ENCODE data around the gene NUBP1.
"Not testable (repeated sequence)": the region's sequence is repeated elsewhere in the genome, so short reads cannot be mapped to it uniquely, and the experiment has no call there.

NUBP1 gene

DNA sequence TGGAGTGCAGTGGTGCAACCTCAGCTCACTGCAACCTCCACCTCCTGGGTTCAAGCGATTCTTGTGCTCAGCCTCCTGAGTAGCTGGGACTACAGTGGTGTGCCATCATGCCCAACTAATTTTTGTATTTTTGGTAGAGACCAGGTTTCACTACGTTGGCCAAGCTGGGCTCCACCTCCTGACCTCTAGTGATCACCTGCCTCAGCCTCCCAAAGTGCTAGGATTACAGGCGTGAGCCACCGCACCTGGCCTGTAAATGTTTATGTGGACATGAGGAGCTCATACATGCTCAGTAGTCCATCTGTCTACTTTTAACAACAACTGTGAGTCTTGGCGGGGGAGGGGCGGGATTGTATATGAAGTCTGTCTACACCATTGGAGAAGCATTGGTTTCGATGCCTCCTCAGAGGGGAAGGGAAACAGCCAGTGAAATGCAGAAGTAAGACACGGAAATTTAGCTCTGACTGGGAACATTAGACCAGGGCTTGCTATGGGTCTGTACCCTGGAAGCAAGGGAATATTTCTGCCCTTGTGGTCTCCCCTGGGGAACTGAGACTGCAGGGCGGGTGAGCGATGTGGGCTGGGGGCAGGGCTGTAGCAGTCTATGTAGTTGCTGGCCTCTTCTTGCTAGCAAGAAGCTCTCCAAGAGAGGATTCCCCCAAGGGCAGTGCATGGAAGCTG is 9.3 kb downstream of the NUBP1 start:
- DNase-seq: peak; percentile 33 to 62

DNA sequence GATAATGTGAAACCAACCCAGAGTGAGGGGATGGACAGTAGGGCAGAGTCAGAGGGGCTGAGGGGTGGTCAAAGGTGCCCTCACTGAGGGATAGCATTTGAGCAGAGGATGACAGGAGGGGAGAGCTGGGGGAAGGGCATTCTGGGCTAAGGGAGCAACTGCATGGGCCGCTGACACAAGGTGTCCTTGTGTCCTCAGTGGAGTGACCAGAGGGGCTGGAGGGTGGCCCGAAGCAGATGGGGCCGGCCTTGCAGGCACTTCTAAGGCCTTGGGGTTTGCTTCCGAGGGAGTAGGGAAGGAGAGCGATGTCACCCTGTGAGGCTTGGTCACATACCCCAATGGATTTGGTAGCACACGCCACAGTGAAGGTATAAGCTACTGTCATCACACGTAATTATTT is 10.0 kb downstream of the NUBP1 start:
- no peak for DNase-seq

DNA sequence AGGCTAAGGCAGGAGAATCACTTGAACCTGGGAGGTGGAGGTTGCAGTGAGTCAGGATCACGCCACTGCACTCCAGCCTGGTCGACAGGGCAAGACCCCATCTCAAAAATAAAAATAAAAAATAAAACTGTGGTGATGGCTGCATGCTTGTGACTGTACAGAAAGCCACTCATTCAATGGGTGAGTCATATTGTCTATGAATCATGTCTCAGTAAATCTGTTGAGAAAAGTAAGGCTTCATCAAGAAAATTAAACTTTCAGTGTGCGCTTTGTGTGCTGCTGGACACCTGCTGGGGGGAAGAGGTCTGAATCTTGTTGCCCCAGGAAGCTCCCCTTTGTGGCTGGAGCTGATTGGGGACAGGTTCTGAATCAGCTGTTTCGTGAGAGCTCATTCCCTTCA is 11.3 kb downstream of the NUBP1 start:
- DNase-seq: no peak

DNA sequence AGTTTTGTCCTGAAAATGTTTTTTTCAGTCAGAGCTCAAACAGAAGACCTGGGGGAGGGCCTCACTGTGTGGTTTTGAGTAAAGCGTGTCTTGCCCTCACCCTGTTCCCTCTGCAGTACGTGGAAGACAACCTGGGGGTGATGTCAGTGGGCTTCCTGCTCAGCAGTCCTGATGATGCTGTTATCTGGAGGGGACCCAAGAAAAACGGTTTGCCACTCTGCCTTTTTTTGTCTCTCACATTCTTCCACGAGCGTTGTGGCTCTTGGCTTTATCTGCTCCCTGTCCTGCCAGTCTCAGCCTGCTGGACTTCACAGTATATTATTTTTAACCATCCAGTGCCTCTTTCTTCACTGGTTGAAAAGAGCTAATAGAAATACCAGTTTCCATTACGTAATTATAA is 12.9 kb downstream of the NUBP1 start:
- no peak for DNase-seq

DNA sequence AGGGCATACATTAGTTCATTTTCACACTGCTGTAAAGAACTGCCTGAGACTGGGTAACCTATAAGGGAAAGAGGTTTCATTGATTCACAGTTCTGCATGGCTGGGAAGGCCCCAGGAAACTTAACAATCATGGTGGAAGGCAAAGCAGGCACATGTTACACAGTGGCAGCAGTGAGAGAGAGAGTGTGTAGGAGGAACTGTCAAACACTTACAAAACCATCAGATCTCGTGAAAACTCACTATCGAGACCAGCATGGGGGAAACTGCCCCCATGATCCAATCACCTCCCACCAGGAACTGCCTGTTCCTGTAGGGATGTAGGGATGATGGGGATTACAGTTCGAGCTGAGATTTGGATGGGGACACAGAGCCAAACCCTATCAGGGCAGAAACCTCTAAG is 17.2 kb downstream of the NUBP1 start:
- no peak for DNase-seq

DNA sequence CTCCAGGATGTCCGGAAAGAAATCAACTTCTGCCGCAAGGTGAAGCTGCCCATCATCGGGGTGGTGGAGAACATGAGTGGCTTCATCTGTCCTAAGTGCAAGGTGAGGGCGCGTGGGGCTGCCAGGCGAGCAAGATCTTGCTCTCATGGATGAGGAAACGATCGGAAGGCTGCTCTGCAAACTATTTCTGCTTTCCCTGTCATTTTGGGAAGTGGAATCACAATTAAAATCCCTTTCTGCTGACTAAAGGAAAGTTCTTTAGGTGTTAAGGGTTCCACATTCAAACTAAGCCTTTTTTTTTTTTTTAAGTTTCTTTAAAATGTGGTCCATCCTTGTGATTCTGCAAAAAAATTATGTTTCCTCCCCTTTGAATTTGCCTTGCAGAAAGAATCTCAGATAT is 17.7 kb downstream of the NUBP1 start:
- DNase-seq: no peak

DNA sequence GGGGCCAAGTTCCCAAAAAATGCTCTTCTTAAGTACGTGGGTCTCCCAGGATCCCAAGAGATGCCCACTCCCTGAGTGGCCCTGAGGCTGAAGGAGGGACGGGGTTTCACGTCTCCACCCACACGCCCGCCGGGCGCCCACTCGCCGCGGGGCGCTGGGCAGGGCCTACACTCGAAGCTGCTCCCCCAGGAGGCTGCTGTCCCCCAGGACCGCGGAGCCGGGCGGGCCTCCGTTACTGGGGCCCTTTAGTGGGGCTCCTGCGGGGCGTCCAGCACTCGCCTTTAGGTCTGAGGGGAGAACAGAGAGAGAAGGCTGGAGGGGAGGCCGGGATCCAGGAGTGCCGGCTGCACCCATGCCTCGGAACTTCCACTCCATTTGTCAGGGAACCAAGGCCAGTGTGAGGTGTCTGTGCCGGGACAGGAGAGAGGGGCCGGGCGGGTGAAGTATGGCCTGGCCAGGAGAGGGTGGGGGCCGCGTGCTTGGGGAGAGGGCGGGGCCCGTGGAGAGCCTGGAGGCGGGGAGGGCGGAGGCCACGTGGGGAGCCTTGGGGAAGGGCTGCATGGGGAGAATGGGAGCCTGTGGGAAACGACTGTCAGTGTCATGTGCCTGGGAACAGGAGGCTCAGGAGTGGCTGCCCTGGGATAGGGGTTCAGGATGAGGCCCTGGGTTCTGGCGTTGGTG is 18.8 kb downstream of the NUBP1 start:
- DNase-seq: no peak

DNA sequence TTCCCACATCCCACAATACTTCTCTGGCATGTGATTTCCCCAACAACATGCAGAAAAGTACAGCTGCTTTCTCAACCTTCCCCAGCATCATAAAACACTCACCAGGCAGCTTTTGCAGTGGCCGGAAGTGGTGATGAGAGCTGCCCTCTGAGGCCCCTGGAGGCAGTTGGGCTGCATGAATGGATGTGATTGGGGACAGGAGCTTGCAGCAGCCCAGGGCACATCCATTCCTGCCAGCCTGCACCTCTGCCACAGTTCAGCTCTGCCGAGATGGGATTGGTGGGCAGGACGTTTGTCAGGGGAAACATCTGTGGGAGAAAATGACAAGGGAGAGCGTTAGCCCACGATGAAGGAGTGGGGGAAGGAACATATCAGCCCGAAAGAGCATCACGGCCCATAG is 19.8 kb downstream of the NUBP1 start:
- no peak for DNase-seq

DNA sequence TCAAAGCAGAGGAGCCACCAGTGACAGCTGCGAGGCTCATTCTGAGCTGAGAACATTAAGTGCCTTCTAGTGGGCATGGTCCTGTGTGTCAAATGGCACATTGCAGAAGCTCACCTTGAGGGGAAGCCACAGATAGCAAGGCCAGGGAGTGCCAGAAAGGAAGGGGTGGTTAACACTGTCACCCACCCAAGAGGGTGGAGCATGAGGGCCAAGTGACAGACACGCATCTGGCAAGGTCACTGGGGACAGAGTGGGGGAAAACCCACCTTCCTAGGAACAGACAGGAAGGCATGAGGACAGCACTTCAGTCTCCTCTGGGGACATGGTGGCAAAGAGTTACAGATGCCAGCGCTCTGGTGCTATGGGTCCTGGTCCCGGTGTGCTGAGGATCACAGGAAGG is 22.1 kb downstream of the NUBP1 start:
- peak; percentile 45 to 51 for DNase-seq

DNA sequence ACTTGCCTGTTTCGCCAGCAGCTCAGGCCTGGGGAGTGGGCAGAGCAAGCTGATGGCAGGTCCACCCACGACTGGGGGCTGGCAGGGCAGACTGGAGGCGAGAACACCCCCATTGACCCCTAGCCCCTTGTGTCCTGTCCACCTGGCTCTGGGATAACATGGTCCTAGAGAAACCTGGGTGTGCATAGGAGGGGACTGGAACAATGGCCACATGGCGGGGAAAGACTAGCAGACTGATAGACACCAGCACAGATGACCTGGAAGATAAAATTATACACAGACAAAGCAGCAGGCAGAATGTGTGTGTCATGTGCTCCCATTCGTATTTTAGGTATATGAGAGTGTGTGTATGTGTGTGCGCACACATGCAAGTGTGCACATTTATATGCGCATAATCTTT is 23.5 kb downstream of the NUBP1 start:
- DNase-seq: no peak

DNA sequence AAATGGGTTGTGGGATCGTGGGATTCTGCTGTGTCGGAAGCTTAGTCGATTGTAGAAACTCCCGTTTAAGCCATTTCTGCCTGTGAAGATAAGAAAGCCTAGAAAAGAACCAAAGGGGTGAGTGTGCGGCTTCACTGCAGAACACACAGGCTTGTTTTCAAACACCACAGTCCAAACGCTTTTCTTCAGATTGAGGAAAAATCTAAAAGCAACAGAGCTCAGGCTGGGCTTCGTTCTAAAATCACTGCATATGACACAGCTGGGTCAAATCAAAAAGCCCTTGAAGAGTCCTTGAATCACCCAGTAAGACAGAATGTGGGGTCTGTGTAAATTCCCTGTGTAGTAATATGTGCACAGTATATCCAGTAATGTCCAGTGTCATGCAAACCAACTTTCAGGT is 25.7 kb downstream of the NUBP1 start:
- DNase-seq: no peak

DNA sequence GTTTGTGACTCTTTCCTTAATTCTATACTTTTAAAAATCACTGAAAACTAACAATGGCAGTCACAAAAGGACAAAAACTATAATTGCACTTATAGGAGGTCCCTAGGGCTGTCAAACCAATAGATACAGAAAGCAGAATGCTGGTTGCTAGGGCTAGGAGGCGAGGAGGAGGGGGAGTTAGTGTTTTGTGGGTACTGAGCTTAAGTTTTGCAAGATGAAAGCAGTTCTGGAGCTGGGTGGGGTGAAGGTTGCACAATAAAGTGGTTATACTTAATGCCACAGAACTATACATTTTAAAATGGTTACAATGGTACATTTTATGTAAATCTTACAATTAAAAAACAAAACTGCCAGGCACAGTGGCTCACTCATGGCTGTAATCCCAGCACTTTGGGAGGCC is 27.3 kb downstream of the NUBP1 start:
- peak; percentile 9 to 24 for DNase-seq

DNA sequence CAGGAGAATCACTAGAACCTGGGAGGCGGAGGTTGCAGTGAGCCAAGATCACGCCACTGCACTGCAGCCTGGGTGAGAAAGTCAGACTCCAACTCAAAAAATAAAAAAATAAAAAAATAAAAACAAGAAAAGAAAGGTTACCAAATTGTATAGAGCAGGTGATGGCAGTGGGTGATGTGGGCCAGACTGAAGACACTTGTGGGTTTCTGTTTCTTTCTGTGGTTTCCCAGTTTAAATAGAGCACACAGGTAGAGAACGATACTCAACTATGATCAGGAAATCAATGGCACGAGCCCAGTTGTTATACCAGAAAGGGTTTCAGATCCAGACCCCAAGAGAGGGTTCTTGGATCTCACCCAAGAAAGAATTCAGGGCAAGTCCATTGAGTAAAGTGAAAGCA is 32.6 kb downstream of the NUBP1 start:
- peak in 1 of 2 donors; percentile 17 for DNase-seq

DNA sequence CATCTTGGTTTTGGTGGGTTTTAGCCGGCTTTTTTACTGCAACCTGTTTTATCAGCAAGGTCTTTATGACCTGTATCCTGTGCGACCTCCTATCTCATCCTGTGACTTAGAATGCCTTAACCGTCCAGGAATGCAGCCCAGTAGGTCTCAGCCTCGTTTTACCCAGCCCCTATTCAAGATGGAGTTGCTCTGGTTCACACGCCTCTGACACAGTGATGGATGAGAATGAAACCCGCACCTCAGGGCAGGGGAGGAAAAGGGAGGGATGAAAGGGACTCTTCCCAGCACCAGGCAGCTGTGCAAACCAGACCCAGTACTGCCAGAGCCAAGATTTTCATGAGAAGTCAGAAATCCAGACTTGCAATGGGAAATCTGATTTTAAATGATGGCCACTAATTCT is 33.3 kb downstream of the NUBP1 start:
- not testable (repeated sequence) for DNase-seq

DNA sequence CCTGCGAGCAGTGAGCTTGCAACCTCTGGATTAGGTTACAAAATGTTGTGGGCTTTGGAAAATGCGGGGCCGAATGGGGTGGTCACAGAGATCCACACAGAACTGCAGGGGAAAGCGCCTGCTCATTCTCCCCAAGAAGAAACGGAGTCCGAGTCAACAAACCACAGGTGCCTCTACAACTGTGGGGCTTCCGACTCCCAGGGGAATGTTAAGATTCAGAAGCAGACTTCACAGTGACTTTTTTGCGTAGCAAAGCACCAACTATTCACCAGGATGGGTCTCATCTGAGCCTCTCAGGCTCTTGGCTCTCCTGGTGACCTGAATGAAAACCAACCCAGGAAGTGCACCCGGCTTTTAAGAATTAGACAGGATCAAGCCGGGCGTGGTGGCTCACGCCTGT is 33.7 kb downstream of the NUBP1 start:
- no peak for DNase-seq

DNA sequence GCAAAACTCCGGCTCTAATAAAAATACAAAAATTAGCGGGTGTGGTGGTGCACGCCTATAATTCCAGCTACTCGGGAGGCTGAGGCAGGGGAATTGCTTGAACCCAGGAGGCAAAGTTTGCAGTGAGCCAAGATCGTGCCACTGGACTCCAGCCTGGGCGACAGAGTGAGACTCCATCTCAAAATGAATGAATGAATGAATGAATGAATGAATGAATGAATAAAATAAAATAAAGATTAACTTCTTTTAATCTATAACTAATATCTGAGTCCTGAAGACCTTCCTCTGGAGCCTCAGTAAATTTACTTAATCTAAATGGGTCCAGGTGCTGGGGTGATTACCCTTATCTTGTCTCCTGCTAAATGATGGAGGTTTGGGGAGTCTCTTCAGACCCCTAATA is 36.3 kb downstream of the NUBP1 start:
- DNase-seq: not testable (repeated sequence)

DNA sequence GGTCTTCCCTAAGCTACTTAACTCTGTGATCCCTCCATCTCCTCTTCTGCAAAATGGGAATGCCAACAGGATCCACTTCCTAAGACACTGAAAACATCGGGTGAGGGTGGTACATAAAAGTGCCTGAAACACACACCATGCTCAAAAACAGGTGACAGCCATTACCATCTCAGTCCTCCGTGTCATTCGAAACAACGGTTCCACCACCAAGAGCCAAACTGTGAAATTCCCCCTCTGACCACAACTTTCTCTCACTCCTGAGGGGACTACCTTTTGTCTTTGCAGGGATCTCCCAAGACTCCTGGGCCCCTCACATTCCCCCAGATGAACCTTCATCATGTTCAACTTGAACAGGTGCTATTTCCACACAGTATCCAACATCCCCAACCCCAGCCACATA is 37.0 kb downstream of the NUBP1 start:
- no peak for DNase-seq

DNA sequence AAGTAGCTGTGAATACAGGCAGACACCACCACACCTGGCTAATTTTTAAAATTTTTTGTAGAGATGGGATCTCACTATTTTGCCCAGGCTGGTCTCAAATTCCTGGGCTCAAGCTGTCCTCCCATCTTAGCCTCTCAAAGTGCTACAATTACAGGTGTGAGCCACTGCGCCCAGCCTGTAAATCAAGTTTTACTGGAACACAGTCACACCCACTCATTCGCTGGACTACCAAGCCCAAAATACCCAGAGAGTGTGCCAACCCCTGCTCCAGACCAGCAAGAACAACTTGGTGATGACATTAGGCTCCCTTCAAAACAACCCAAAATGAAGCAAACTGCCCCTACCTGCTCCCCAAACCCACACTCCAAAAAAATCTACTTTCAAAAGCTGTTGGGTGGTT is 39.0 kb downstream of the NUBP1 start:
- no peak for DNase-seq

DNA sequence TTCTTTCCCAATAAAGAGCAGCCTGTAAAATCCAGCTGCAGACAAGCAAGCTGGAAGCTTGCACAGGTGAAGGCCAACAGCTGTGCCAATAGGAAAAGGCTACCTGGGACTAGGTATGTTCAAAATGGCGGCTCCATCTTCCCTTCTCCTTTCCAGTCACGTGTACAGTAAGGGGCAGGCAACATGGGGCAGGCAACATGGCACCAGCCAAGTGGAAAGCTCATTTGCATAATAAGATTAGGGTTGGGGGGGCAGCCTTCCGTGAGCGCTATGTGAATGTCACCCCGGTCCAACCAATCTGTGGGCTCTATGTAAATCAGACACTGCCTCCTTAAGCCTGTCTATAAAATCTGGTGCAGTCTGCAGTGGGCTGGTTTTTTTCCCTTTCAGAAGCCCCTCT is 43.7 kb downstream of the NUBP1 start:
- peak in 1 of 2 donors; percentile 15 for DNase-seq

DNA sequence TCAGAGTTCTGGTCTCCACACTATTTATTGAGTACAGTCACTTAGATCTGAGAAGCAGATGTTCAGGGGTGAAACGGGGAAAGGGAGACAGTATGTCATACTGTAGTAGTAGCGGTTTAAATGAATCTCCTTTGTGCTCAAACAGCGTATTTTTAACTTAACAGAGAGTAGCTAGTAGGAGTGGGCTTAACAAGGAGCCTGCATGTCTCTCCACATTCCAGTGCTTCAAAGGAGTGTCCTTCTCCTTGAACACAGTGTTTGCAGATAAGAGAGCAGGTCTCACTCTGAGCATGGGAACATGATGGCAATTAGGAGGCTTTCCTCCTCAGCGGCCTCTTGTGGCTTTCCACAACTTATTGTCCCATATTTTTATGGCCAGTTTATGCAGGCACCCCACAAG is 45.0 kb downstream of the NUBP1 start:
- not testable (repeated sequence) for DNase-seq

DNA sequence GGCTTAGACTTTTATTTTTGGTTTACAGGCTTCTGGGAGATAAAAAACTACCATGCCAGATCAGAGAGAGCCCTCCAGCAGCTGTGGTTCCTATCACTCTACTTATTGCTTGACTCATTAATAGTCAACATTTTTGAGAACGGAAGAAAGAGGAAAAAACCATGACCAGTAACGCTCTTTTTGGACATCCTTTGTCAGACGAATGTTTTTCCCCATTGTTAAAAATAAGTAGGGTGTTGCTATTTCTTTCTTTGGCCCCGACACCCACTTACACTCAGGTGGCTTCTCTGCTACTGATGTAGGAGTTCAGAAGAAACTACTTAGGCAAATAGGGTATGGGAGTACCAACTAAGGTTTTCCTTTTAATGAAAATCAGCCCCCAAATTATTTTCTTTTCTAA is 47.4 kb downstream of the NUBP1 start:
- DNase-seq: no peak

DNA sequence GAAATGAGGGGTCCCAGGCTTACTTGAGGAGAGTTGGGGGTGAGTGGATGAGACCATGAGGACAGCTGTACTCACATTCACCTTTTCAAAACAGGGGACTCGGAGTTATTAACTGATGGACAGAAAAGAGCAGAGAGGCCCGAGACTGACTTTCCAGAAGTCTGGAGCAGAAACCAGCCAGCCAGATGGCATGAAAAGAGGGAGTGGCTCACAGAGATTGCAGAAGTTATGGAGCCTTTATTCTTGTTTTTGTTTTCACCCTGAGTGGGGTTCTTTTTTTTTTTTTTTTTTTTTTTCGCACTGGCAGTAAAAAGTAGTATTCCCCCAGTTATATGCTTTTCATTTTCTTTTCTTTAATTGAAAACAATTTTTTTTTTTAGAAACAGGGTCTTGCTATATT is 56.1 kb downstream of the NUBP1 start:
- DNase-seq: no peak

DNA sequence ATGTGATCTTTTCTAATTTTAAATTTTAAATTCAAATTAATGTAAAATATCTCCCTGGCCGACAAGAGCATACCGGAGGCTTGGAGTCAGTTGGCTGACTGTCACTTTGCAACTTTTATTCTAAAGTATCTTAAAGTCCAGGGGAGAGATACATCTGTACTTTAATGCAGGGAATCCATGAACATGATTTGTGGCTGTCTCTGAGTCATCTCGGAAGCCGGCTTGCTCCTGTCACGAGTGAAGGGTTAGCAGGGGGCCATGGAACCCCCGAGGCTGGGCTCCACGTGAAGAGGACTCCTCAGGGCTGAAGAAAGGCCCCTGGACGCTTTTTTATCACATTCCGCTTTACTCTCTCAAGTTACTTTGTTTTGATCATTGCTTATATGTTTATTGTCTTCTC is 61.7 kb downstream of the NUBP1 start:
- no peak for DNase-seq

DNA sequence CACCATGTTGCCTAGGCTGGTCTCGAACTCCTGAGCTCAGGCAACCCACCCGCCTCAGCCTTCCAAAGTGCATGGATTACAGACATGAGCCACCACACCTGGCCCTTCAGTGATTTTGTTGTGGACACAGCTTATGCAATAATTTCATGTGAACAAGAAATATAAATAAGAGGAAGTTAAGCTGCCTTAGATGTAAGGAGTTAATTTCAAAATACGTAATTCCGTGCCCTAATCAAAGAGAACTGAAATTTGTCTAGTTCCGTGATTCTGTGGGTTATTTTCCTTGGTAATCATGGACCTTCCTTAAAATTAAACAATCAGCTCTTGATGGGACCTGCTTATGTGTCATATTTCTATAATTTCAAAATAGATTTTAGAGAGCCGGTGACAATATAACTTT is 63.1 kb downstream of the NUBP1 start:
- DNase-seq: peak in 1 of 2 donors; percentile 3

DNA sequence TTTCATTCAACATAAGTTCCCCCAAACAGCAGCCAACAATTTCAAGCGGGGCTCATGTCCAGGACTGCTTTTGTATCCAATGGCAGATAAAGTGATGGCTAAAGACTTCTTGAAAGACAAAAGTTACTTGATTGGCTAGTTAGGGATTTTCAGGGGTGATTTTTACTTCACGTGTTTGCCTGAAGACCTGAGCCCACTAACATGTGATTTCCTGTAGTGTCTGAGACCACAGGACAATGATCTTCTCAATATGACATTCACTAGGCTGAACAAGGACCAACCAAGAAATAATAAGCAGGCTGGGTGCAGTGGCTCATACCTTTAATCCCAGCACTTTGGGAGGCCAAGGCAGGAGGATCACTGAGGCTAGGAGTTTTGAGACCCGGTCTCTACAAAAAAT is 64.6 kb downstream of the NUBP1 start:
- no peak for DNase-seq
